ENCODE data around the gene ZNF155.
"Not testable (repeated sequence)": the region's sequence is repeated elsewhere in the genome, so short reads cannot be mapped to it uniquely, and the experiment has no call there.

The ZNF155 gene

GRCh38 chr19:43983912-43984686 lies at the start of gene ZNF155:
Gene ZNF155 (plus strand): TSS chr19:43984188. CDS start chr19:43988544, 4,356 bp downstream.
- DNase-seq, result peak; percentile 71

GRCh38 chr19:43934985-43935708 lies 48.8 kb upstream of the ZNF155 start, which contains the start of gene ZNF45:
Gene ZNF45 (minus strand): TSS chr19:43935282. CDS start chr19:43922185, 13,097 bp downstream.
- peak; percentile 84 for DNase-seq

- DNase-seq, result no peak
Observed at GRCh38 chr19:43936188-43936587, 47.8 kb upstream of the ZNF155 start.

GRCh38 chr19:43939557-43940260 lies 44.3 kb upstream of the ZNF155 start:
- DNase-seq, result no peak

- no peak for DNase-seq
Observed at GRCh38 chr19:43940719-43941118, 43.3 kb upstream of the ZNF155 start.

- no peak for DNase-seq
Observed at GRCh38 chr19:43941209-43941608, 42.8 kb upstream of the ZNF155 start.

GRCh38 chr19:43947412-43947811 lies 36.6 kb upstream of the ZNF155 start:
- DNase-seq, result not testable (repeated sequence)

GRCh38 chr19:43949803-43950202 lies 34.2 kb upstream of the ZNF155 start:
- not testable (repeated sequence) for DNase-seq

GRCh38 chr19:43950834-43951645 lies 32.9 kb upstream of the ZNF155 start, which contains the start of gene ZNF221:
Gene ZNF221 (plus strand): TSS chr19:43951228. CDS start chr19:43962727, 11,499 bp downstream.
- DNase-seq, result peak; percentile 40

GRCh38 chr19:43956827-43957226 lies 27.2 kb upstream of the ZNF155 start:
- no peak for DNase-seq

GRCh38 chr19:43957891-43958290 lies 26.1 kb upstream of the ZNF155 start:
- no peak for DNase-seq

- DNase-seq, result no peak
Observed at GRCh38 chr19:43960411-43960810, 23.6 kb upstream of the ZNF155 start.

- no peak for DNase-seq
Observed at GRCh38 chr19:43966079-43966694, 17.8 kb upstream of the ZNF155 start.

- no peak for DNase-seq
Observed at GRCh38 chr19:43976732-43977131, 7.3 kb upstream of the ZNF155 start.

- no peak for DNase-seq
Observed at GRCh38 chr19:43983544-43983911, 460 bp upstream of the ZNF155 start.

- DNase-seq, result no peak
Observed at GRCh38 chr19:43984687-43985000, 656 bp downstream of the ZNF155 start.

GRCh38 chr19:43997631-43998290 lies 13.8 kb downstream of the ZNF155 start:
- DNase-seq, result no peak

GRCh38 chr19:44002212-44002565 lies 18.2 kb downstream of the ZNF155 start:
- DNase-seq, result no peak

GRCh38 chr19:44002566-44003460 lies 18.8 kb downstream of the ZNF155 start, which contains the start of gene ZNF230:
Gene ZNF230 (plus strand): TSS chr19:44002957. CDS start chr19:44007079, 4,122 bp downstream.
- peak; percentile 72 for DNase-seq

GRCh38 chr19:44003461-44004009 lies 19.5 kb downstream of the ZNF155 start:
- DNase-seq, result peak; percentile 26
